H1 (cell line): ENCODE data around the gene HTD2. TPM values are rescaled to one million over a fixed set of nuclear protein-coding genes. Genes with fewer than 3 reads are reported as not detected.

ENCODE experiments used
- CTCF ChIA-PET: fragments of 300-600 bp; sonication (Branson Sonifier 250); formaldehyde crosslinking; loops from one replicate; lab custom pipeline; 2021; ENCODE audit not compliant: partially characterized antibody; lab: Charles Lee
- POLR2A ChIA-PET: fragments of 300-600 bp; sonication (Branson Sonifier 250); formaldehyde crosslinking; loops from one replicate; lab custom pipeline; 2021; ENCODE audit warnings: inconsistent platforms; ENCODE audit not compliant: partially characterized antibody; lab: Charles Lee
- DNase-seq, 2 experiments: peaks; one replicate each; pipeline versions ENCODE4 v3.0.0 to v3.0.0-alpha.2; 2010 to 2022; ENCODE audit warnings: low spot score in 2 of 2, low read depth in 1 of 2, mixed read lengths in 1 of 2
- FAIRE-seq: peaks from 2 replicates; lab custom pipeline; 2011; peaks lifted over from hg19 to GRCh38; lab: Jason Lieb, UNC
- H2AFZ ChIP-seq: 2 replicates; pipeline ENCODE4 v1.8.1; 2012; ENCODE audit warnings: low read length, inconsistent platforms
- H2AK5ac ChIP-seq: 2 replicates; pipeline ENCODE4 v1.6.1; 2013; ENCODE audit warnings: low read depth, low read length
- H2BK120ac ChIP-seq: replicated peaks from 2 replicates; pipeline ENCODE3; 2013; ENCODE audit warnings: low read depth, low read length, inconsistent platforms
- H2BK12ac ChIP-seq: 2 replicates; pipeline ENCODE4 v1.6.1; 2013; ENCODE audit warnings: low read depth, low read length
- H2BK15ac ChIP-seq: 2 replicates; pipeline ENCODE4 v1.6.1; 2013; ENCODE audit warnings: low read length
- H2BK20ac ChIP-seq: 2 replicates; pipeline ENCODE4 v1.6.1; 2013; ENCODE audit warnings: low read length
- H2BK5ac ChIP-seq: 2 replicates; pipeline ENCODE4 v1.6.1; 2013; ENCODE audit warnings: low read depth, low read length
- H3K14ac ChIP-seq: 2 replicates; pipeline ENCODE4 v1.6.1; 2013; ENCODE audit warnings: inconsistent platforms; ENCODE audit not compliant: insufficient read length
- H3K18ac ChIP-seq: 2 replicates; pipeline ENCODE4 v1.6.1; 2013; ENCODE audit warnings: low read length; ENCODE audit errors: extremely low read depth
- H3K23ac ChIP-seq: 2 replicates; pipeline ENCODE4 v1.6.1; 2013; ENCODE audit warnings: inconsistent platforms; ENCODE audit not compliant: insufficient read length
- H3K23me2 ChIP-seq: 2 replicates; pipeline ENCODE4 v1.6.1; 2013; ENCODE audit warnings: low read depth, low read length
- H3K27ac ChIP-seq: 2 replicates; pipeline ENCODE4 v1.6.1; 2011; ENCODE audit warnings: low read depth, low read length, inconsistent platforms
- H3K27me3 ChIP-seq, 4 experiments: replicated peaks in 1 of 4; 1 replicate in 1 of 4; 2 replicates in 3 of 4; pipeline versions ENCODE4 v1.6.1 to v1.8.1; 2011 to 2013; ENCODE audit warnings: low read length in 3 of 4, mild to moderate bottlenecking in 3 of 4, inconsistent platforms in 2 of 4, mixed read lengths in 2 of 4, moderate library complexity in 1 of 4; ENCODE audit not compliant: control insufficient read depth in 3 of 4, insufficient read depth in 3 of 4; ENCODE audit errors: extremely low read depth in 1 of 4
- H3K36me3 ChIP-seq, 4 experiments: 2 replicates each; pipeline versions ENCODE4 v1.6.1 to v1.8.1; 2011 to 2013; ENCODE audit warnings: mild to moderate bottlenecking in 4 of 4, low read length in 3 of 4, moderate library complexity in 2 of 4, control low read depth in 1 of 4, inconsistent platforms in 1 of 4; ENCODE audit not compliant: insufficient read depth in 4 of 4, control insufficient read depth in 2 of 4
- H3K4ac ChIP-seq: replicated peaks from 2 replicates; pipeline ENCODE3; 2013; ENCODE audit warnings: low read length, low read depth, mixed read lengths, inconsistent platforms; ENCODE audit not compliant: insufficient read length
- H3K4me1 ChIP-seq, 4 experiments: replicated peaks in 1 of 4; 1 replicate in 1 of 4; 2 replicates in 3 of 4; pipeline versions ENCODE4 v1.6.1 to v1.8.1; 2011 to 2013; ENCODE audit warnings: low read length in 3 of 4, inconsistent platforms in 2 of 4, mixed read lengths in 1 of 4; ENCODE audit not compliant: insufficient read depth in 4 of 4, control insufficient read depth in 3 of 4
- H3K4me2 ChIP-seq, 2 experiments: 2 replicates each; pipeline versions ENCODE4 v1.6.1 to v1.8.1; 2011 to 2013; ENCODE audit warnings: low read depth in 2 of 2, low read length in 2 of 2, control low read depth in 1 of 2, inconsistent platforms in 1 of 2, mild to moderate bottlenecking in 1 of 2; ENCODE audit not compliant: insufficient read depth in 1 of 2
- H3K4me3 ChIP-seq, 4 experiments: fragments of 200-600, 300-600 bp in 1 of 4; sonication (generic), shearing (Covaris generic), sonication (Bioruptor Twin) in 1 of 4; 2 replicates each; pipeline versions ENCODE4 v1.5.1 to v1.8.1; 2011 to 2016; ENCODE audit warnings: low read length in 4 of 4, low read depth in 3 of 4, control low read depth in 2 of 4, inconsistent platforms in 2 of 4, mild to moderate bottlenecking in 2 of 4, mixed read lengths in 1 of 4, moderate library complexity in 1 of 4; ENCODE audit not compliant: insufficient read depth in 2 of 4; ENCODE audit errors: extremely low read depth in 1 of 4
- H3K56ac ChIP-seq: replicated peaks from 2 replicates; pipeline ENCODE3; 2013; ENCODE audit warnings: low read depth, mild to moderate bottlenecking, mixed read lengths, low read length, inconsistent platforms; ENCODE audit not compliant: insufficient read length
- H3K79me1 ChIP-seq: 2 replicates; pipeline ENCODE4 v1.6.1; 2013; ENCODE audit warnings: low read depth, low read length, control low read depth
- H3K79me2 ChIP-seq, 2 experiments: 2 replicates each; pipeline versions ENCODE4 v1.6.1 to v1.8.1; 2012 to 2013; ENCODE audit warnings: low read length in 2 of 2, mild to moderate bottlenecking in 2 of 2, inconsistent platforms in 1 of 2; ENCODE audit not compliant: insufficient read depth in 2 of 2, control insufficient read depth in 1 of 2
- H3K9ac ChIP-seq, 4 experiments: replicated peaks in 1 of 4; 1 replicate in 1 of 4; 2 replicates in 3 of 4; pipeline versions ENCODE4 v1.6.1 to v1.8.1; 2011 to 2013; ENCODE audit warnings: low read depth in 3 of 4, low read length in 3 of 4, control low read depth in 2 of 4, mild to moderate bottlenecking in 2 of 4, moderate library complexity in 2 of 4, inconsistent platforms in 1 of 4; ENCODE audit errors: extremely low read depth in 1 of 4
- H3K9me3 ChIP-seq, 2 experiments: 2 replicates each; pipeline versions ENCODE4 v1.6.1 to v1.8.1; 2012 to 2013; ENCODE audit warnings: mild to moderate bottlenecking in 2 of 2, moderate library complexity in 2 of 2, control low read depth in 1 of 2, inconsistent platforms in 1 of 2, low read depth in 1 of 2, low read length in 1 of 2, mixed read lengths in 1 of 2; ENCODE audit not compliant: insufficient read depth in 2 of 2
- H4K20me1 ChIP-seq, 2 experiments: replicated peaks in 1 of 2; 2 replicates each; pipeline versions ENCODE3 to v1.8.1; 2011 to 2013; ENCODE audit warnings: inconsistent platforms in 2 of 2, low read length in 2 of 2, mild to moderate bottlenecking in 1 of 2; ENCODE audit not compliant: insufficient read depth in 2 of 2, control insufficient read depth in 1 of 2
- H4K5ac ChIP-seq: 2 replicates; pipeline ENCODE4 v1.6.1; 2013; ENCODE audit warnings: low read length, low read depth, mixed read lengths, inconsistent platforms; ENCODE audit not compliant: insufficient read length
- H4K8ac ChIP-seq: 2 replicates; pipeline ENCODE4 v1.8.0; 2013; ENCODE audit warnings: mild to moderate bottlenecking, moderate library complexity, low read length, inconsistent platforms; ENCODE audit not compliant: insufficient read depth; ENCODE audit errors: extremely low read depth
- H4K91ac ChIP-seq: replicated peaks from 2 replicates; pipeline ENCODE3; 2013; ENCODE audit warnings: low read length, mixed read lengths, inconsistent platforms; ENCODE audit not compliant: insufficient read length
- ATF3 ChIP-seq: IDR thresholded peaks from 2 replicates; pipeline ENCODE4 v1.6.1; 2011; ENCODE audit warnings: low read depth, mild to moderate bottlenecking, low read length; ENCODE audit not compliant: insufficient read depth
- CEBPB ChIP-seq: IDR thresholded peaks from 2 replicates; pipeline ENCODE4 v1.6.1; 2012; ENCODE audit warnings: low read depth, low read length
- CHD2 ChIP-seq: IDR thresholded peaks from 2 replicates; pipeline ENCODE4 v1.6.1; 2012; ENCODE audit warnings: low read length, improper control_type of control experiment
- FOSL1 ChIP-seq: IDR thresholded peaks from 2 replicates; pipeline ENCODE4 v1.6.1; 2011; ENCODE audit warnings: mild to moderate bottlenecking, low read depth, low read length, moderate library complexity; ENCODE audit not compliant: insufficient read depth
- GABPA ChIP-seq: IDR thresholded peaks from 2 replicates; pipeline ENCODE4 v1.6.1; 2011; ENCODE audit warnings: mild to moderate bottlenecking, low read length, moderate library complexity, borderline replicate concordance; ENCODE audit not compliant: insufficient read depth
- KDM1A ChIP-seq: fragments of 200-600, 300-600 bp; sonication (generic); IDR thresholded peaks from 2 replicates; pipeline ENCODE4 v1.7.1; 2016; ENCODE audit warnings: mild to moderate bottlenecking, low read length, borderline replicate concordance
- KDM4A ChIP-seq: IDR thresholded peaks from one replicate; pipeline ENCODE4 v1.7.1; 2012; ENCODE audit warnings: low read depth, mild to moderate bottlenecking, moderate library complexity, low read length, inconsistent platforms; ENCODE audit not compliant: severe bottlenecking
- NRF1 ChIP-seq: IDR thresholded peaks from 2 replicates; pipeline ENCODE4 v1.6.1; 2011; ENCODE audit warnings: mild to moderate bottlenecking, low read depth, low read length, improper control_type of control experiment
- SIRT6 ChIP-seq: IDR thresholded peaks from one replicate; pipeline ENCODE4 v1.7.1; 2012; ENCODE audit warnings: low read length, inconsistent platforms
- TBP ChIP-seq: IDR thresholded peaks from 2 replicates; pipeline ENCODE4 v1.6.1; 2011; ENCODE audit warnings: low read depth, low read length, improper control_type of control experiment
- TCF12 ChIP-seq: IDR thresholded peaks from 2 replicates; pipeline ENCODE4 v1.6.1; 2011; ENCODE audit warnings: low read depth, mild to moderate bottlenecking, low read length
- TEAD4 ChIP-seq: IDR thresholded peaks from 2 replicates; pipeline ENCODE4 v1.6.1; 2012; ENCODE audit warnings: low read depth, low read length, inconsistent platforms, mixed read lengths
- USF2 ChIP-seq: IDR thresholded peaks from 2 replicates; pipeline ENCODE4 v1.6.1; 2011; ENCODE audit warnings: low read length, improper control_type of control experiment
- WGBS, 2 experiments: shearing (Covaris generic) in 1 of 2; methylation state at CpG; one replicate each; pipeline versions ENCODE4 v1.1.6 to v1.1.7; 2013 to 2015; ENCODE audit warnings: low lambda C conversion rate in 2 of 2, mixed read lengths in 2 of 2, inconsistent platforms in 1 of 2, low coverage in 1 of 2, missing lambda C conversion rate in 1 of 2; ENCODE audit not compliant: insufficient replicate concordance in 2 of 2, insufficient coverage in 1 of 2, insufficient read length in 1 of 2; ENCODE audit errors: extremely low coverage in 1 of 2, missing lambda C conversion rate in 1 of 2; 5-methylcytosine and 5-hydroxymethylcytosine counted together
- polyA plus RNA-seq, 7 experiments: library from polyadenylated mRNA; depleted of rRNA in 3 of 7; stranded (reverse) in 5 of 7; unstranded in 2 of 7; fragments of >200 nt in 5 of 7; fragments of 200-250 nt in 2 of 7; gene quantifications; 1 replicate in 5 of 7; 2 replicates in 1 of 7; 4 replicates in 1 of 7; pipeline versions ENCODE4 v1.2.1 to v1.2.3, GENCODE V29; 2011 to 2013; ENCODE audit warnings: missing spikeins in 2 of 7, mixed read lengths in 2 of 7
- total RNA-seq: library from RNA; stranded (reverse); fragmentation: NEBNext Ultra II Directional; extraction: Animal tissue kit (Norgen Biotek cat#: 25700); gene quantifications from 2 replicates; pipeline ENCODE4 v1.2.1, GENCODE V29; 2021

Gene HTD2
- total and polyA plus RNA-seq, 2 of the 8 experiments (the other 6 are each of a cell fraction or from before 2014, with no cell fraction given): 8.8 to 10.8 TPM

GRCh38 chr3:58334506-58334884 is 28.2 kb downstream of the HTD2 start:
- POLR2A ChIA-PET: interaction anchor here (1.3 kb wide), 1 partner anchor 90 kb away, joined by 7 read pairs; no protein-coding TSS in a partner anchor
- FAIRE-seq: no peak
- WGBS, 2 experiments: 76% methylated on average over 1 of the region's 1 CpG; no CpG with 5 or more reads in 1 of the 2 experiments
- no peak for TF ChIP-seq CHD2
- TF ChIP-seq TBP: no peak
- no peak for TF ChIP-seq FOSL1
- TF ChIP-seq KDM1A: no peak
- no peak for TF ChIP-seq TEAD4
- TF ChIP-seq CEBPB: no peak
- no peak for TF ChIP-seq KDM4A
- TF ChIP-seq NRF1: no peak
- no peak for TF ChIP-seq SIRT6
- no peak for TF ChIP-seq ATF3
- no peak for TF ChIP-seq TCF12
- no peak for TF ChIP-seq USF2
- TF ChIP-seq GABPA: no peak

More at GRCh38 chr3:58334506-58334884, 28.2 kb downstream of the HTD2 start:
- H3K27ac ChIP-seq: no peak overlapping the region
- H3K56ac ChIP-seq: no peak overlapping the region
- no peak overlapping the region for H2BK5ac ChIP-seq
- H3K79me2 ChIP-seq: no peaks in the 10 kb centered on the region
- H4K20me1 ChIP-seq: no peaks in the 10 kb centered on the region
- H3K23ac ChIP-seq: no peak overlapping the region
- peaks cover 0 to 16% (median 8%) of the 10 kb centered on the region in 4 experiments; a peak in 5 of 7 replicates for H3K27me3 ChIP-seq
- CTCF ChIA-PET: interaction anchor here (1.0 to 2.1 kb wide), 5 partner anchors 9 to 75 kb away, joined by 3 to 6 read pairs (median 5); no protein-coding TSS in a partner anchor
- no peak overlapping the region for H2BK15ac ChIP-seq
- no peak overlapping the region for H2AFZ ChIP-seq
- no peak overlapping the region for H2BK20ac ChIP-seq
- no peaks in the 10 kb centered on the region for H3K79me1 ChIP-seq
- H3K4ac ChIP-seq: no peak overlapping the region
- no peak for DNase-seq
- no peak overlapping the region for H3K14ac ChIP-seq
- no peak overlapping the region for H3K4me3 ChIP-seq
- no peak overlapping the region for H4K91ac ChIP-seq
- H3K36me3 ChIP-seq: no peaks in the 10 kb centered on the region
- H4K5ac ChIP-seq: no peak overlapping the region
- H3K9ac ChIP-seq: no peak overlapping the region
- H3K23me2 ChIP-seq: peaks cover 7% of the 10 kb centered on the region; the same call in 1 of the 2 replicates
- H3K4me2 ChIP-seq: no peak overlapping the region
- 0 out of 7 replicates have a peak, but pooled peaks cover 0 to 4% (median 0%) of the 10 kb centered on the region in 4 experiments for H3K4me1 ChIP-seq
- H2BK12ac ChIP-seq: no peak overlapping the region
- H2AK5ac ChIP-seq: no peak overlapping the region
- no peak overlapping the region for H2BK120ac ChIP-seq
- no peaks in the 10 kb centered on the region for H3K9me3 ChIP-seq
- no peak overlapping the region for H4K8ac ChIP-seq
- no peak overlapping the region for H3K18ac ChIP-seq
